Central memory CD8-positive, alpha-beta T cell (primary cell): ENCODE data around the gene SOS1.
A peak's percentile ranks its signal among the peaks of the same experiment; 100 is the strongest.

Source experiments
- ATAC-seq: fragments of 150-1000 bp; cut with Tn5 transposase; replicated peaks from 2 replicates; pipeline ENCODE4 v1.10.0; 2022; ENCODE audit warnings: mild to moderate bottlenecking, moderate FRiP score, moderate number of reproducible peaks; ENCODE audit not compliant: poor library complexity, severe bottlenecking; ENCODE audit errors: extremely low read depth
- DNase-seq, 2 donors: peaks; one replicate each; pipeline ENCODE4 v3.0.0; 2021; ENCODE audit warnings: low spot score in 2 of 2
- H3K27ac Mint-ChIP-seq: one replicate; pipeline ENCODE4 v1.8.0; 2022; ENCODE audit warnings: low read depth, mild to moderate bottlenecking, moderate library complexity, mixed read lengths
- H3K27me3 Mint-ChIP-seq: one replicate; pipeline ENCODE4 v1.8.0; 2022; ENCODE audit warnings: mixed read lengths
- H3K36me3 Mint-ChIP-seq: one replicate; pipeline ENCODE4 v1.8.0; 2022; ENCODE audit warnings: mild to moderate bottlenecking, moderate library complexity, mixed read lengths; ENCODE audit not compliant: insufficient read depth
- H3K4me1 Mint-ChIP-seq: one replicate; pipeline ENCODE4 v1.8.0; 2022; ENCODE audit warnings: mixed read lengths
- H3K4me3 Mint-ChIP-seq: one replicate; pipeline ENCODE4 v1.8.0; 2022; ENCODE audit warnings: mild to moderate bottlenecking, moderate library complexity, mixed read lengths
- H3K9me3 Mint-ChIP-seq: one replicate; pipeline ENCODE4 v1.8.0; 2022; ENCODE audit warnings: mixed read lengths

The SOS1 gene

GRCh38 chr2:39133215-39133851 is 12.5 kb upstream of the SOS1 start:
- Mint-ChIP-seq H3K4me3 (no peak overlapping the region), H3K27ac (no peak overlapping the region)

GRCh38 chr2:39128919-39129391 is 8.1 kb upstream of the SOS1 start:
- H3K27me3 Mint-ChIP-seq, result no peaks in the 10 kb centered on the region

More at GRCh38 chr2:39133215-39133851, 12.5 kb upstream of the SOS1 start:
- DNase-seq, result no peak
- Mint-ChIP-seq H3K27me3 (no peaks in the 10 kb centered on the region), H3K9me3 (no peaks in the 10 kb centered on the region), H3K4me1 (peaks cover 29% of the 10 kb centered on the region), H3K36me3 (no peaks in the 10 kb centered on the region)
- no peak for ATAC-seq

DNA sequence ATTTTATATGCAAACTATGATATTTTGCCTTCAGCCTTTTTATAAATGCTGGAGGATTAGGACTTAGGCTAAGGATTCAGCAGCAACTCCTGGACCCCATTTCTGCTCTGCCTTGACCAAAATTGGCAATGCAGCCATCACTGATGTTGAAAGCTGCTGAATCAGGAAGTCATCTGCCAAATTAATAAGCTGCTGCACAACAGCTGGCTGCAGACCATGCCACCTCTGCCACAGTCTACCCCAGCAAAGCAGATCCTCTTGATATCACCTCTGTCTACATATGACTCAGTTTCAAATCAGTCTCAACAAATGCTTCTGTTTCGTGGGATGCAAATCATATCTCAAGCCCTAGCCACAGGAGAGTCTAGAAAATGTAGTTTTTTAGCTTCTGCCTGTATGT is 7.1 kb upstream of the SOS1 start:
- Mint-ChIP-seq H3K36me3 (peaks cover 9% of the 10 kb centered on the region), H3K27me3 (no peaks in the 10 kb centered on the region), H3K27ac (peak overlapping the region; percentile 82), H3K4me3 (peak overlapping the region; percentile 17), H3K9me3 (no peaks in the 10 kb centered on the region), H3K4me1 (peaks cover 39% of the 10 kb centered on the region)
- DNase-seq (peak in 1 of 2 donors; percentile 22), ATAC-seq (peak; percentile 33)

More at GRCh38 chr2:39128919-39129391, 8.1 kb upstream of the SOS1 start:
- peaks cover 30% of the 10 kb centered on the region for H3K4me1 Mint-ChIP-seq
- no peaks in the 10 kb centered on the region for H3K9me3 Mint-ChIP-seq
- peak; percentile 54 for ATAC-seq
- peak overlapping the region; percentile 17 for H3K4me3 Mint-ChIP-seq
- H3K27ac Mint-ChIP-seq, result peak overlapping the region; percentile 82
- DNase-seq, result peak in 1 of 2 donors; percentile 47
- H3K36me3 Mint-ChIP-seq, result peaks cover 7% of the 10 kb centered on the region

GRCh38 chr2:39124746-39125057 is 3.9 kb upstream of the SOS1 start:
- H3K27ac Mint-ChIP-seq, result peak overlapping the region; percentile 70
- no peaks in the 10 kb centered on the region for H3K9me3 Mint-ChIP-seq
- no peaks in the 10 kb centered on the region for H3K27me3 Mint-ChIP-seq
- ATAC-seq (no peak), DNase-seq (no peak)
- H3K4me1 Mint-ChIP-seq, result peaks cover 47% of the 10 kb centered on the region
- peaks cover 17% of the 10 kb centered on the region for H3K36me3 Mint-ChIP-seq
- peak overlapping the region; percentile 85 for H3K4me3 Mint-ChIP-seq

- peaks cover 22% of the 10 kb centered on the region for H3K36me3 Mint-ChIP-seq
- ATAC-seq, result peak; percentile 74
- no peaks in the 10 kb centered on the region for H3K9me3 Mint-ChIP-seq
- H3K27me3 Mint-ChIP-seq, result no peaks in the 10 kb centered on the region
- H3K4me3 Mint-ChIP-seq, result peak overlapping the region; percentile 85
- H3K4me1 Mint-ChIP-seq, result peaks cover 47% of the 10 kb centered on the region
- peak overlapping the region; percentile 70 for H3K27ac Mint-ChIP-seq
- DNase-seq, result peak; percentile 90 to 91
Observed at GRCh38 chr2:39124000-39124745, 3.3 kb upstream of the SOS1 start.

DNA sequence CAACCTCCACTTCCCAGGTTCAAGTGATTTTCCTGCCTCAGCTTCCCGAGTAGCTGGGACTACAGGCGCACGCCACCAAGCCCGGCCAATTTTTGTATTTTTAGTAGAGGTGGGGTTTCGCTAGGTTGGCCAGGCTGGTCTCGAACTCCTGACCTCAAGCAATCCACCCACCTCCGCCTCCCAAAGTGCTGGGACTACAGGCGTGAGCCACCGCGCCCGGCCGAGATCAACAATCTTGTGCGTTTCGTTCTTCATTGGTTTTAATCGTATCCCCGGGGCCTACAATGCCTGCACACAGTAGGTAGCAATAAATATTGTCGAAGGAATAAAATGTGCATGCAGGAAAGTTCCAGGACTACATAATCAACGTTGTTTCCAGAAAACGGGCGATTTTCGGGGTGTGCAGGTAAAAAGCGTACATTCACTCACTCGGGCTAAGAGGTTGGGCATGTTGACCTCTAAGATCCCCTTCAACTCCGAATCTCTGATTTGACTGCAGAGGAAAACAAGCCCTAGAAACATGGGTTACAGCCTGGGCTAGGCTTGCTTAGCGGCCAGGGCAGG is 2.7 kb upstream of the SOS1 start:
- ATAC-seq (no peak), DNase-seq (no peak)
- H3K9me3 Mint-ChIP-seq, result no peaks in the 10 kb centered on the region
- H3K27me3 Mint-ChIP-seq, result no peaks in the 10 kb centered on the region
- H3K36me3 Mint-ChIP-seq, result peaks cover 22% of the 10 kb centered on the region
- peak overlapping the region; percentile 70 for H3K27ac Mint-ChIP-seq
- peaks cover 50% of the 10 kb centered on the region for H3K4me1 Mint-ChIP-seq
- H3K4me3 Mint-ChIP-seq, result peak overlapping the region; percentile 85

DNA sequence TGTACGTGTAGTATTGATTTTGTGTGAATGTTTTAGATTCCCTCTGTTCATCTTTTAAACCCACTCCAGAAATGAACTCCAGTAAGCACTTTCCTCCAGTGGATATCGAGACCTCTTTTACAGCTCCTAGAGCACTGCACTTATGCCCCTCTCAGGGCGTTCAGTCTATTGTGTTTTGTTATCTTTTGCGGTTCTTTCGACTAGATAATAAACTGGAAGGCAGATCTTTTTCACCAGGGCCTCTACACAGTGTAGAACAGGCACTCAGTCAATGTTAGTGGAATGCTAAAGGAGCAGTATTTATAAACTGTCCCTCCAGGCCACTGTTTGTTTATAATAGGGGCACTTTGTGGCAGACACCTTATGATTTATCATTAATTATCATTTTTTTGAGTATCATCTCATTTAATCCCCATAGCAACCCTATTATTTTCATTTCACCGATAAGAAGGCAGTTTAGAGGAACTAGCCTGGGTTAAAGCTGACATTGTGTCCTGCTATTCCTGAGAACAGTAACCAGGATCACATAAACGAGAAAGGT is 742 bp upstream of the SOS1 start:
- Mint-ChIP-seq H3K27me3 (no peaks in the 10 kb centered on the region), H3K36me3 (peaks cover 24% of the 10 kb centered on the region), H3K4me3 (peak overlapping the region; percentile 97), H3K27ac (peak overlapping the region; percentile 97), H3K9me3 (no peaks in the 10 kb centered on the region), H3K4me1 (peaks cover 59% of the 10 kb centered on the region)
- DNase-seq (no peak), ATAC-seq (no peak)

DNA sequence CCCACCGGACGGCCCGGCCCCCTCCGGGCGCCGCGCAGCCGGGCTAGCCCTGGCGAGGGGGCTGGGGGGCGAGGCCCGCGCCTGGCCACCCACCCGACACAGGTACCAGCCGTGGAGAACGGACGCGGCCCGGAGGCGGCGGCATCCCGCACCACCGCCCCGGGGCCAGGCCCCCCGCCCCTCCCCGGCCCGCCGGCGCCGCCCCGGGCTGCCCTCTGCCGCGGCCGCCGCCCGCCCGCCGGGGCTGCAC is 405 bp downstream of the SOS1 start:
- ATAC-seq (no peak), DNase-seq (peak in 1 of 2 donors; percentile 17)
- Mint-ChIP-seq H3K36me3 (peaks cover 27% of the 10 kb centered on the region), H3K9me3 (no peaks in the 10 kb centered on the region), H3K27ac (peak overlapping the region; percentile 97), H3K4me1 (peaks cover 66% of the 10 kb centered on the region), H3K27me3 (no peaks in the 10 kb centered on the region), H3K4me3 (peak overlapping the region; percentile 97)

DNA sequence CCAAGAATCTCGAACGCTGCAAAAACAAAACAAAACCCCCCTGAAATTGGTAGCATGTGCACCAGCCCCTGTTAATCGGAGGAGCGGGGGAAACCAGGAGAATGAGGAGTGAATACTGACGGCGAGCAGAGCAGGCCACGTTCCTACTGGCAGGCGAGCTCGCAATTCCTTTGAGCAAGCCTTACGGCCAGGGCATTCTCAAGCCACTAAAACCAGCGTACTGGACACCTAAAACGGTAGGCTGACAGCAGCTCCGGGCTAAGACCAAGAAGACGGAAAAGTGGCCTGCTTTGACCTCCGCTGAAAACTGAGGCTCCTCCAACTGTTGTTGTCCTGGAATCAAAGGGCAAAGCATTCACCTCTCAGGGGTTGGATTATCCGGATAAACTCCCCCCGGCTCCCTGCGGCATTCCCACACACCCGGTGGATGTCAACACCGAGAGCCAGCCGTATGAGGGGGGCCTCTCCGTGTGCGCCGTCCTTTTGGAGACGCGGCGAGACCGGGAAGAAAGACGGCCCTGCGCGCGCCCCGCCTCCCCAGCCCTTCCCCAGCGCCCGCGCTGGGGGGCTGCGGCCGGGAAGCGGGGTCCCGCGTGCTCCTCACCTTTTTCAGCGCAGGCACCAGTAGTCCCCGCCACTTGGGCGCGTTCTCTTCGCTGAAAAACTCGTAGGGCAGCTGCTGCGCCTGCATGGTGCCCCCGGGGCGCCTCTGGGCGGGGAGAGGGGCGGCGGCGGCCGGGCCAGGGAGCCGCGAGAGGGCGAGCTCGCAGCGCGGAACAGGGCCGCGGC is 925 bp downstream of the SOS1 start:
- Mint-ChIP-seq H3K9me3 (no peaks in the 10 kb centered on the region), H3K4me3 (peak overlapping the region; percentile 97), H3K36me3 (peaks cover 27% of the 10 kb centered on the region), H3K27me3 (no peaks in the 10 kb centered on the region), H3K27ac (peak overlapping the region; percentile 97), H3K4me1 (peaks cover 65% of the 10 kb centered on the region)
- peak; percentile 17 to 31 for DNase-seq
- ATAC-seq, result peak; percentile 39

- peaks cover 65% of the 10 kb centered on the region for H3K4me1 Mint-ChIP-seq
Observed at GRCh38 chr2:39118786-39119499, 1.9 kb downstream of the SOS1 start.

DNA sequence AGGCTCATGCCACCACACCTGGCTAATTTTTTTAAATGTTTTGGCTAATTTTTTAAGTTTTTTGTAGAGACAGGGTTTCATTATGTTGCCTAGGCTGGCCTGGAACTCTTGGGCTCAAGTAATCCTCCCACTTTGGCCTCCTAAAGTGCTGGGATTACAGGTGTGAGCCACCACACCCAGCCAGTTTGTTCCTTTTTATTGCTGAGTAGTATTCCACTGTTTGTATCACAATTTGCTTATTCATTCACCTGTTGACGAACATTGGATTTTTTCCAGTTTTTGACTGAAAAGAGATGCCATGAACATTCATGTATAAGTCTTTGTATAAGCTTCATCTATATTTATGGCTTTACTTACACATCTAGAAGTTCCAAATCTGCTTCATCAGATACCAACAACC is 5.3 kb downstream of the SOS1 start:
- H3K4me1 Mint-ChIP-seq, result peaks cover 74% of the 10 kb centered on the region
- ATAC-seq (no peak), DNase-seq (no peak)
- H3K4me3 Mint-ChIP-seq, result no peak overlapping the region
- H3K36me3 Mint-ChIP-seq, result peaks cover 32% of the 10 kb centered on the region
- no peaks in the 10 kb centered on the region for H3K27me3 Mint-ChIP-seq
- no peaks in the 10 kb centered on the region for H3K9me3 Mint-ChIP-seq
- H3K27ac Mint-ChIP-seq, result no peak overlapping the region

More at GRCh38 chr2:39118786-39119499, 1.9 kb downstream of the SOS1 start:
- Mint-ChIP-seq H3K9me3 (no peaks in the 10 kb centered on the region), H3K27me3 (no peaks in the 10 kb centered on the region), H3K36me3 (peaks cover 25% of the 10 kb centered on the region), H3K27ac (peak overlapping the region; percentile 97), H3K4me3 (peak overlapping the region; percentile 97)
- DNase-seq (no peak), ATAC-seq (no peak)

- peak overlapping the region; percentile 3 for H3K4me3 Mint-ChIP-seq
- peaks cover 79% of the 10 kb centered on the region for H3K4me1 Mint-ChIP-seq
- ATAC-seq (no peak), DNase-seq (no peak)
- peak overlapping the region; percentile 12 for H3K27ac Mint-ChIP-seq
- no peaks in the 10 kb centered on the region for H3K27me3 Mint-ChIP-seq
- peaks cover 30% of the 10 kb centered on the region for H3K36me3 Mint-ChIP-seq
- H3K9me3 Mint-ChIP-seq, result no peaks in the 10 kb centered on the region
Observed at GRCh38 chr2:39114771-39115170, 6.1 kb downstream of the SOS1 start.
